Breast epithelium (tissue), 4 donors: ENCODE measurements around the gene TBX6. TPM values are rescaled to one million over a fixed set of nuclear protein-coding genes. Genes with fewer than 3 reads are reported as not detected.
A peak's percentile ranks its signal among the peaks of the same experiment; 100 is the strongest.

ENCODE experiments used
- DNase-seq, 2 donors: peaks; one replicate each; pipeline ENCODE4 v3.0.0-alpha.2; 2019; ENCODE audit warnings: low spot score in 2 of 2
- H3K27ac ChIP-seq, 2 donors: fragments of 200-600 bp; sonication (generic) in 1 of 2; one replicate each; pipeline ENCODE4 v1.5.1; 2016 to 2019; ENCODE audit warnings: mild to moderate bottlenecking in 1 of 2
- H3K27me3 ChIP-seq, 2 donors: fragments of 200-600 bp; sonication (generic) in 1 of 2; one replicate each; pipeline versions ENCODE4 v1.5.1 to v1.6.0; 2017 to 2019; ENCODE audit warnings: control low read depth in 1 of 2, mild to moderate bottlenecking in 1 of 2
- H3K36me3 ChIP-seq: fragments of 200-600 bp; one replicate; pipeline ENCODE4 v1.5.1; 2019
- H3K4me1 ChIP-seq, 2 donors: fragments of 200-600 bp; sonication (generic); one replicate each; pipeline ENCODE4 v1.5.1; 2016 to 2019; ENCODE audit warnings: control low read depth in 1 of 2
- H3K4me3 ChIP-seq, 3 donors: fragments of 200-600 bp; sonication (generic); 1 replicate in 2 of 3; 2 replicates in 1 of 3; pipeline ENCODE4 v1.5.1; 2016 to 2019; ENCODE audit warnings: mild to moderate bottlenecking in 3 of 3, moderate library complexity in 2 of 3
- H3K9me3 ChIP-seq, 2 donors: fragments of 200-600 bp; sonication (generic) in 1 of 2; one replicate each; pipeline ENCODE4 v1.5.1; 2016 to 2019; ENCODE audit warnings: control low read depth in 1 of 2
- CTCF ChIP-seq, 3 donors: fragments of 450-650 bp; IDR thresholded peaks; one replicate each; pipeline ENCODE4 v1.5.1; 2016 to 2017; ENCODE audit warnings: antibody characterized with exemption in 3 of 3, mild to moderate bottlenecking in 3 of 3, moderate library complexity in 3 of 3
- POLR2A ChIP-seq: fragments of 450-650 bp; IDR thresholded peaks from one replicate; pipeline ENCODE4 v1.6.1; 2016; ENCODE audit warnings: antibody characterized with exemption, mild to moderate bottlenecking, moderate library complexity
- POLR2AphosphoS5 ChIP-seq, 3 donors: sonication (generic); formaldehyde crosslinking; IDR thresholded peaks; one replicate each; pipeline ENCODE4 v1.6.1; 2017; ENCODE audit warnings: antibody characterized with exemption in 3 of 3
- intact Hi-C: fragments of 100-400 bp; cut with DNase I; formaldehyde crosslinking; loops from one replicate; pipeline ENCODE4 v1.15.1; 2023; ENCODE audit warnings: low total_unique reads
- total RNA-seq, 3 donors: library from RNA; depleted of rRNA; stranded (reverse); fragments of >200 nt; gene quantifications; one replicate each; pipeline ENCODE4 v1.1.0, GENCODE V29; 2016

Gene TBX6
- total RNA-seq, 3 donors from 2014 or later, result 0.73 to 0.98 (median 0.80) TPM

DNA sequence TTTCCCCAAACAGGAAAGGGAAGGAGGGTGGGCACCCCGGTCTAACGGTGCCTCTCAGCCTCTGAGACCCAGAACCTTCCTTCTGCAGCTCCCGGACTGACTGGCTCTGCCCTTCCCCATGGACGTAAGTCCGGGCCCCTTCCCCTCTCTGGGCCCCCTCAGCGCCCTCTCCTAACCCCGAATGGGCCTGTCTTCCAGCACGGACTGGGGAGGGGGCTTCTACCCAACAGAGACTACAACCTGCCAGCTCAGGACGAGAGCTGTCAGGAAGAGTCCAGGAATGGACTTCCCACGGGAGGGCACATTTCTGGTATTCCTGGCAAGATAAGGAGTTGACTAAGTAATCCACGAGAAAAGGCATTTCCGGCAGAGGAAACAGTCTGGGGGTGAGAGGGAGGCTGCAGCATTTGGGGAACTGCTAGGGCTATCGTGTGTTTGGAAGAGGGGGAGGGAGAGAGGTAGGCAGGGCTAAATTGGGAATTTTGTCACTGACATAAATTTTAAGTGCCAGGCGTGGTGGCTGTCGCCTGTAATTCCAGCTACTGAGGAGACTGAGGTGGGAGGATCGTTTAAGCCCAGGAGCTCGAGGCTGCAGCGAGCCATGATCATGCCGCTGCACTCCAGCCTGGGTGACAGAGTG is 38.2 kb downstream of the TBX6 start:
- H3K36me3 ChIP-seq, result no peaks in the 10 kb centered on the region
- H3K9me3 ChIP-seq, result no peaks in the 10 kb centered on the region
- TF ChIP-seq POLR2AphosphoS5 (IDR thresholded peaks at IDR 0.05) (no peak), CTCF (IDR thresholded peaks at IDR 0.05) (no peak), POLR2A (no peak)
- intact Hi-C loops, result no loop called here
- H3K4me3 ChIP-seq, result peak overlapping the region; percentile 66 to 78 (median 68)
- DNase-seq, result no peak
- peak overlapping the region; percentile 45 to 64 for H3K27ac ChIP-seq
- H3K4me1 ChIP-seq, result no peaks in the 10 kb centered on the region
- H3K27me3 ChIP-seq, result no peaks in the 10 kb centered on the region

DNA sequence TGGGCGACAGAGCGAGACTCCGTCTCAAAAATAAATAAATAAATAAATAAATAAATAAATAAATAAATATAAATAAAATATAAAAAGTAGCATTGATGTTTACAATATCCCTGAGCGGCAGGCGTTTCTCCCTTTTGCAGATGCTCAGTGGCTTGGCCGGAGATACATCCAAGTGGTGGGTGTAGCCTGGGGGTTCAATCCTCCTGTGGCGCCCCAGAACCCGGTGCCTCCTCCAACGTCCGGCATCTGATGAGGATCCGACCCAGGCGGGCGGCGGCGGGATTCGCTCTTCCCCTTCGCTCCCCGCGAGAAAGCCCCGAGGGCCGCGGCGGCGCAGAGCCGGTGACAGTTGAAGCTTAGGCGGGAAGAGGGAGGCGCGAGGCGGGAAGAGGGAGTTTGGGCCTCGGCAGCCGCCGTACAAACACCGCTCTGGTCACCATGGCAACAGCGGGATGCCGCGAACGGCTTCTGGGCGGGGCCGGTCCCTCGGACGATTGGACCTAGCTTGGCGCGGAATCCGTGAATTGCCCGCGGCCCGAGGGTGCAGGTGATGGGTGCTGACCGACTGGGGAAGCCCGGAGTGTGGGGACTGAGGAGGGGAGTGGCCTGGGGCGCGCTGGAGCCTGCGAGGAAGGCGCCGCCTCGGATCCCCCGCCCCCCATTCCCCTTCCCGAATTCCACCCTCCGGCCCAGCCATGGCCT is 38.9 kb downstream of the TBX6 start:
- TF ChIP-seq POLR2AphosphoS5 (IDR thresholded peaks at IDR 0.05), result peak; percentile 84 to 89 (median 85)
- TF ChIP-seq CTCF (IDR thresholded peaks at IDR 0.05), result no peak
- Histone ChIP-seq H3K27ac (peak overlapping the region; percentile 45 to 64), H3K9me3 (no peaks in the 10 kb centered on the region), H3K27me3 (no peaks in the 10 kb centered on the region), H3K36me3 (no peaks in the 10 kb centered on the region), H3K4me1 (no peaks in the 10 kb centered on the region), H3K4me3 (peak overlapping the region; percentile 66 to 78 (median 68))
- intact Hi-C loops, result no loop called here
- DNase-seq, result peak; percentile 84 to 97

DNA sequence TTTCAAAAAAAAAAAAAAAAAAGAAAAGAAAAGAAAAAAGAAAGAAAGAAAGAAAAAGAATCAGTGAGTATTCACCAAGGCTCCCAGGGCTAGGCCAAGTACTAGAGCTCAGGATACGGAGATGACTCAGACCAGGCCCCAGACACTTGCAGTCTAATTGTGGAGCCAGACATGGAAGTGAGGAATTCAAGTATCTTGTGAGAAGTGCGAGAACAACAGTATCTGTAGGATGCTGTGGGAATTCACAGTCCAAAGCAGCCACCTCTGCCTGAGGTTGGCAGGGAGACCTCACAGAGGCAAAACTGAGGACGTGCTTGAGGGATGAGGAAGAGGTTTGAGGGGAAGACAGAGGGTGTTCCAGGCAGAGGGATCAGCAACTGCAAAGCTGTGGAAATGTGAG is 40.2 kb downstream of the TBX6 start:
- Histone ChIP-seq H3K27me3 (no peaks in the 10 kb centered on the region), H3K27ac (no peak overlapping the region), H3K4me3 (no peak overlapping the region), H3K9me3 (no peaks in the 10 kb centered on the region), H3K36me3 (no peaks in the 10 kb centered on the region), H3K4me1 (no peaks in the 10 kb centered on the region)
- no peak for TF ChIP-seq CTCF (IDR thresholded peaks at IDR 0.05)
- intact Hi-C loops, result no loop called here
- DNase-seq, result no peak

DNA sequence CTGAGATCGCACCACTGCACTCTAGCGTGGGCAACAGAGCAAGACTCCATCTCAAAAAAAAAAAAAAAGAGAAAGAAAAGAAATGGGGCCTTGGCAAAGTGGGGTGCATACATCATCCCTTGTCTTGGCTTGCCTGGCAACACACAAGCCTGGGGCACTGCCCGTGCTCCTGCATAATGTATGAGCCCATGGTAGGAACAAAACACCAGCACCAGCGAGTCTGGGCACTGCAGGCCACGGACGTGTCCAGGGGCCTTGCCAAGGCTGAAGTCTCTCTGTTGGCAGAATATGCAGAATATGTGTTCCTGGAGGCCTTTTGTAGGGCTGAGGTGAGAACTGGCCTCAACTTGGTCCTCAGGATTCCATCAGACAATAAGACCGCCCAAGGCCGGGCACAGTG is 41.9 kb downstream of the TBX6 start:
- H3K4me1 ChIP-seq, result no peaks in the 10 kb centered on the region
- TF ChIP-seq POLR2AphosphoS5 (IDR thresholded peaks at IDR 0.05), result no peak
- TF ChIP-seq POLR2A, result no peak
- no peak for TF ChIP-seq CTCF (IDR thresholded peaks at IDR 0.05)
- no peaks in the 10 kb centered on the region for H3K27me3 ChIP-seq
- H3K36me3 ChIP-seq, result no peaks in the 10 kb centered on the region
- H3K4me3 ChIP-seq, result no peak overlapping the region
- intact Hi-C loops, result no loop called here
- H3K9me3 ChIP-seq, result no peaks in the 10 kb centered on the region
- H3K27ac ChIP-seq, result no peak overlapping the region
- no peak for DNase-seq

DNA sequence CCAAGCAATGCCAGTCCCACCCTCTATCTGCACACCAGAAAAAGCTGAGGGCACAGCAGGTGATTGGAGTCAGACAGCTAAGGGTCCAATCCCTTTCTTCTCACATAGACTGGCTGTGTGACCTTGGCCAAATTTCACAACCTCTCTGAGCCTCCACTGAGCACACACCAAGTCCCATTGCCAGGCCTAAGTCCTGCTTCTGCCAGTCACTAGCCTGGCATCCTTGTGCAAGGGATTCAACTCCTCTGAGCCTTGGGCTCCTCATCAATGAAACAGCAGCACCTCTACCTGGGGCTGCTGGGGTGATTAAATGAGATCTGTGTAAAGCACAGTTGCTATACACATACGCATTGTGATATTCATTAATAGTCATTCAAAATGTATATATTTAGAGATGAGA is 45.1 kb downstream of the TBX6 start:
- Histone ChIP-seq H3K9me3 (no peaks in the 10 kb centered on the region), H3K4me1 (no peaks in the 10 kb centered on the region), H3K27me3 (no peaks in the 10 kb centered on the region), H3K27ac (no peak overlapping the region), H3K36me3 (no peaks in the 10 kb centered on the region), H3K4me3 (no peak overlapping the region)
- TF ChIP-seq POLR2AphosphoS5 (IDR thresholded peaks at IDR 0.05) (no peak), POLR2A (no peak), CTCF (IDR thresholded peaks at IDR 0.05) (no peak)
- intact Hi-C loops, result no loop called here
- no peak for DNase-seq
